ENCODE data around the gene ENTPD6. TPM values are rescaled to one million over a fixed set of nuclear protein-coding genes. Genes with fewer than 3 reads are reported as not detected.

ENTPD6 gene
- total RNA-seq, 1 donor from 2014 or later: 191 TPM

GRCh38 chr20:25197870-25198190, 2.3 kb downstream of the ENTPD6 start:
- H3K27ac Mint-ChIP-seq (ENCODE audit: unreplicated experiment): peak overlapping the region; percentile 41
- peaks cover 43% of the 10 kb centered on the region for H3K4me1 Mint-ChIP-seq (ENCODE audit: low read depth, unreplicated experiment)
- H3K9me3 Mint-ChIP-seq (ENCODE audit: unreplicated experiment): peaks cover 13% of the 10 kb centered on the region
- DNase-seq: no peak
- peaks cover 21% of the 10 kb centered on the region for H3K27me3 Mint-ChIP-seq (ENCODE audit: unreplicated experiment)
- TF ChIP-seq CTCF (IDR thresholded peaks at IDR 0.05; ENCODE audit: partially characterized antibody, unreplicated experiment): no peak
- H3K36me3 Mint-ChIP-seq (ENCODE audit: unreplicated experiment): no peaks in the 10 kb centered on the region
- peak overlapping the region; percentile 100 for H3K4me3 Mint-ChIP-seq (ENCODE audit: unreplicated experiment)

- peaks cover 18% of the 10 kb centered on the region for H3K27me3 Mint-ChIP-seq (ENCODE audit: unreplicated experiment)
- peaks cover 13% of the 10 kb centered on the region for H3K9me3 Mint-ChIP-seq (ENCODE audit: unreplicated experiment)
- H3K4me3 Mint-ChIP-seq (ENCODE audit: unreplicated experiment): peak overlapping the region; percentile 80
- no peak for DNase-seq
- H3K4me1 Mint-ChIP-seq (ENCODE audit: low read depth, unreplicated experiment): peaks cover 53% of the 10 kb centered on the region
- H3K36me3 Mint-ChIP-seq (ENCODE audit: unreplicated experiment): no peaks in the 10 kb centered on the region
- H3K27ac Mint-ChIP-seq (ENCODE audit: unreplicated experiment): peak overlapping the region; percentile 93
- TF ChIP-seq CTCF (IDR thresholded peaks at IDR 0.05; ENCODE audit: partially characterized antibody, unreplicated experiment): no peak
Observed at GRCh38 chr20:25198663-25199383, 3.3 kb downstream of the ENTPD6 start.

GRCh38 chr20:25199473-25200260, 4.2 kb downstream of the ENTPD6 start:
- DNase-seq: no peak
- Mint-ChIP-seq H3K9me3 (ENCODE audit: unreplicated experiment) (peaks cover 13% of the 10 kb centered on the region), H3K4me3 (ENCODE audit: unreplicated experiment) (peak overlapping the region; percentile 80), H3K36me3 (ENCODE audit: unreplicated experiment) (no peaks in the 10 kb centered on the region), H3K4me1 (ENCODE audit: low read depth, unreplicated experiment) (peaks cover 59% of the 10 kb centered on the region), H3K27ac (ENCODE audit: unreplicated experiment) (peak overlapping the region; percentile 93), H3K27me3 (ENCODE audit: unreplicated experiment) (peaks cover 18% of the 10 kb centered on the region)
- TF ChIP-seq CTCF (IDR thresholded peaks at IDR 0.05; ENCODE audit: partially characterized antibody, unreplicated experiment): no peak

GRCh38 chr20:25203089-25203488, 7.6 kb downstream of the ENTPD6 start:
- no peak for TF ChIP-seq CTCF (IDR thresholded peaks at IDR 0.05; ENCODE audit: partially characterized antibody, unreplicated experiment)
- H3K27me3 Mint-ChIP-seq (ENCODE audit: unreplicated experiment): peaks cover 8% of the 10 kb centered on the region
- peaks cover 4% of the 10 kb centered on the region for H3K9me3 Mint-ChIP-seq (ENCODE audit: unreplicated experiment)
- H3K36me3 Mint-ChIP-seq (ENCODE audit: unreplicated experiment): no peaks in the 10 kb centered on the region
- peak overlapping the region; percentile 10 for H3K27ac Mint-ChIP-seq (ENCODE audit: unreplicated experiment)
- H3K4me3 Mint-ChIP-seq (ENCODE audit: unreplicated experiment): peak overlapping the region; percentile 7
- no peak for DNase-seq
- peaks cover 64% of the 10 kb centered on the region for H3K4me1 Mint-ChIP-seq (ENCODE audit: low read depth, unreplicated experiment)

- DNase-seq: no peak
- H3K9me3 Mint-ChIP-seq (ENCODE audit: unreplicated experiment): peaks cover 4% of the 10 kb centered on the region
- H3K4me1 Mint-ChIP-seq (ENCODE audit: low read depth, unreplicated experiment): peaks cover 61% of the 10 kb centered on the region
- H3K27ac Mint-ChIP-seq (ENCODE audit: unreplicated experiment): no peak overlapping the region
- H3K36me3 Mint-ChIP-seq (ENCODE audit: unreplicated experiment): no peaks in the 10 kb centered on the region
- H3K27me3 Mint-ChIP-seq (ENCODE audit: unreplicated experiment): peaks cover 8% of the 10 kb centered on the region
- no peak overlapping the region for H3K4me3 Mint-ChIP-seq (ENCODE audit: unreplicated experiment)
- TF ChIP-seq CTCF (IDR thresholded peaks at IDR 0.05; ENCODE audit: partially characterized antibody, unreplicated experiment): no peak
Observed at GRCh38 chr20:25203871-25204320, 8.4 kb downstream of the ENTPD6 start.
